ENCODE results near the gene RAI1.
A peak's percentile ranks its signal among the peaks of the same experiment; 100 is the strongest.

RAI1 gene

GRCh38 chr17:17736205-17737183, 55.2 kb downstream of the RAI1 start:
- no peak for DNase-seq (ENCODE audit: low spot score)
- ChIA-PET CTCF (interaction anchor here (0.6 to 0.7 kb wide), 2 partner anchors 254 to 582 kb away, joined by 3 read pairs; no protein-coding TSS in a partner anchor), POLR2A (ENCODE audit: low non-redundant PET) (no interaction called here)
- TF ChIP-seq CTCF (conservative IDR thresholded peaks at IDR 0.05; ENCODE audit: low read depth) = no peak
- H3K27ac ChIP-seq = peak overlapping the region; percentile 97

- ChIA-PET POLR2A (ENCODE audit: low non-redundant PET) (no interaction called here), CTCF (no interaction called here)
- no peak for TF ChIP-seq CTCF (conservative IDR thresholded peaks at IDR 0.05; ENCODE audit: low read depth)
- H3K27ac ChIP-seq = peak overlapping the region; percentile 97
- DNase-seq (ENCODE audit: low spot score) = peak; percentile 58
Observed at GRCh38 chr17:17737961-17738894, 57.0 kb downstream of the RAI1 start.

- CTCF ChIA-PET = interaction anchor here (0.9 kb wide), 1 partner anchor 42 kb away, joined by 4 read pairs; no protein-coding TSS in a partner anchor
- DNase-seq (ENCODE audit: low spot score) = no peak
- peak overlapping the region; percentile 97 for H3K27ac ChIP-seq
- POLR2A ChIA-PET (ENCODE audit: low non-redundant PET) = no interaction called here
- no peak for TF ChIP-seq CTCF (conservative IDR thresholded peaks at IDR 0.05; ENCODE audit: low read depth)
Observed at GRCh38 chr17:17738901-17739300, 57.6 kb downstream of the RAI1 start.

- ChIA-PET POLR2A (ENCODE audit: low non-redundant PET) (no interaction called here), CTCF (interaction anchor here (0.7 to 1.0 kb wide), 5 partner anchors 9 to 321 kb away, joined by 3 to 4 read pairs (median 4); no protein-coding TSS in a partner anchor)
- peak overlapping the region; percentile 97 for H3K27ac ChIP-seq
- peak; percentile 60 for DNase-seq (ENCODE audit: low spot score)
- TF ChIP-seq CTCF (conservative IDR thresholded peaks at IDR 0.05; ENCODE audit: low read depth) = no peak
Observed at GRCh38 chr17:17739388-17740066, 58.3 kb downstream of the RAI1 start.

- peak overlapping the region; percentile 97 for H3K27ac ChIP-seq
- POLR2A ChIA-PET (ENCODE audit: low non-redundant PET) = no interaction called here
- TF ChIP-seq CTCF (conservative IDR thresholded peaks at IDR 0.05; ENCODE audit: low read depth) = no peak
- DNase-seq (ENCODE audit: low spot score) = no peak
- CTCF ChIA-PET = interaction anchor here (0.7 kb wide), 1 partner anchor 34 kb away, joined by 3 read pairs; no protein-coding TSS in a partner anchor
Observed at GRCh38 chr17:17740615-17741348, 59.5 kb downstream of the RAI1 start.
